D721Med (cell line): ENCODE results near the gene CPEB1.

Experiments used
- DNase-seq: peaks from one replicate; pipeline ENCODE4 v3.0.0; 2011; ENCODE audit warnings: low spot score; ENCODE audit not compliant: insufficient read length
- FAIRE-seq: peaks from 2 replicates; lab custom pipeline; 2011; peaks lifted over from hg19 to GRCh38; lab: Jason Lieb, UNC
- TF ChIP-seq, protein P1 (sequence below): IDR thresholded peaks from 2 replicates; pipeline ENCODE4 v1.5.1; 2012; ENCODE audit warnings: mild to moderate bottlenecking, control low read depth; ENCODE audit not compliant: insufficient read depth; ENCODE audit errors: missing control alignments

Gene CPEB1

DNA sequence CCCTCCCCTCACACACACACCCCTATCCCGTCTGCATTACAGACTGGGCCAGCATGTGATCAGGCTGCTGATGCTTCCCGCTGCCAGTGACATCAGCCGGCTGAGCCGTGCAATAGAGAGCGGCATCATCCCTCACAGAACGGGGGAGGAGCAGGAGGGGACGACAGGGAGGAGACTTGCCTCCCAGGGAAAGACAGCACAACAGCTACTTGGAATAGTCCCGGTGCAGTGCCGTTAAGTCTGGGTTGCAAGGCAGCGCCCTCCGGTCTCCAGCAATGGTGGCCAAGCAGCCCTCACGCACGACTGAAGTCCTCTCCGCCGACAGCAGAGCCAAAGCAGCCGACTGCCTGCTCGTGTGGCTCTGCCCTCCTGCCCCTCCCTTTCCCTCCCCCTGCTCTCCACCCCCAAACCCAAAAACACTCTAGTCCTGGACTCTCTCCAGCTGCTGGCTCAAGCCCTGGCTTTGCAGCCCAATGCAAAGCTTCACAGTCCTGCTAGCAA, 75.4 kb downstream of the CPEB1 start:
- TF ChIP-seq, protein P1, sequence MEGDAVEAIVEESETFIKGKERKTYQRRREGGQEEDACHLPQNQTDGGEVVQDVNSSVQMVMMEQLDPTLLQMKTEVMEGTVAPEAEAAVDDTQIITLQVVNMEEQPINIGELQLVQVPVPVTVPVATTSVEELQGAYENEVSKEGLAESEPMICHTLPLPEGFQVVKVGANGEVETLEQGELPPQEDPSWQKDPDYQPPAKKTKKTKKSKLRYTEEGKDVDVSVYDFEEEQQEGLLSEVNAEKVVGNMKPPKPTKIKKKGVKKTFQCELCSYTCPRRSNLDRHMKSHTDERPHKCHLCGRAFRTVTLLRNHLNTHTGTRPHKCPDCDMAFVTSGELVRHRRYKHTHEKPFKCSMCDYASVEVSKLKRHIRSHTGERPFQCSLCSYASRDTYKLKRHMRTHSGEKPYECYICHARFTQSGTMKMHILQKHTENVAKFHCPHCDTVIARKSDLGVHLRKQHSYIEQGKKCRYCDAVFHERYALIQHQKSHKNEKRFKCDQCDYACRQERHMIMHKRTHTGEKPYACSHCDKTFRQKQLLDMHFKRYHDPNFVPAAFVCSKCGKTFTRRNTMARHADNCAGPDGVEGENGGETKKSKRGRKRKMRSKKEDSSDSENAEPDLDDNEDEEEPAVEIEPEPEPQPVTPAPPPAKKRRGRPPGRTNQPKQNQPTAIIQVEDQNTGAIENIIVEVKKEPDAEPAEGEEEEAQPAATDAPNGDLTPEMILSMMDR: no peak
- DNase-seq (no peak), FAIRE-seq (no peak)

GRCh38 chr15:82570721-82571508, 76.2 kb downstream of the CPEB1 start:
- DNase-seq (no peak), FAIRE-seq (no peak)
- TF ChIP-seq, protein P1: no peak

DNA sequence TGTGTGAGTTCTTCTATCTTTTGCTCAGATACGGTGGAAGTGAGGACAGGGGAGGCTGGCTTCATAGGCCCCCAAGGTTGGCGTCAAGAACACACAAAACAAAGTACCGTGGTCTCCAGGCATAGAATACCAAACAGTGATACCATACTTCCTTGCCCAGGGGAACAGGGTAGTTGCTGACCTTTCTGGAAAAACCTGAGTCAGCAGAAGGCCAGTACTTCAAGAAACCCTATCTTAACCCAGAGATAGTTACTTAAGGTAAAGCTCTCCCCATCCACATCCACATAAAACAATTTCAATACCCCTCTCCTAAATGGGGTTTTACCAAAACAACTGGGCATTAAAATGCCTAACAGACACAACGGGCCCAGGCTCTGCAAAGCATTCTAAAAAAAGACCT, 77.3 kb downstream of the CPEB1 start:
- TF ChIP-seq, protein P1: no peak
- DNase-seq (no peak), FAIRE-seq (no peak)

- no peak for FAIRE-seq
Observed at GRCh38 chr15:82568986-82569385, 78.2 kb downstream of the CPEB1 start.

DNA sequence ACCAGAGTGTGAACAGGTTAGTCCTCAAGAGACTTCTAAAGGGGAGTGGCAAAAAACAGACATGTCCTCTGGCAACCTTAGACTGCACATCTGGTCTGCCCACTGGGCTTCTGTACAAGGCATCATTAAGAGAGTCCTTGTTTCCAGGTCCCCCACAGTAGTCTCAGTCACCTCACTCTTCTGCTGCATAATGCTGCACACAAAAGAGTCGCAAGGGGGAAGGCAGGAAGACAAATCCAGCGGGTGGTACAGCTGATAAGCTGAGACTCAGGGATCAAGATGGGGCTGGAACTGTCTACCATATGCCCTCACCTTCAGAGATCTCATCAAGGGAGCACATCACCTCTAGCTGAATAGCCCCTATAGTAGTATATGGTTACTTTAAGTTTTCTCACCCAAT, 79.5 kb downstream of the CPEB1 start:
- DNase-seq: no peak
- TF ChIP-seq, protein P1: no peak
- FAIRE-seq: no peak

More at GRCh38 chr15:82568986-82569385, 78.2 kb downstream of the CPEB1 start:
- no peak for DNase-seq
- TF ChIP-seq, protein P1: no peak

DNA sequence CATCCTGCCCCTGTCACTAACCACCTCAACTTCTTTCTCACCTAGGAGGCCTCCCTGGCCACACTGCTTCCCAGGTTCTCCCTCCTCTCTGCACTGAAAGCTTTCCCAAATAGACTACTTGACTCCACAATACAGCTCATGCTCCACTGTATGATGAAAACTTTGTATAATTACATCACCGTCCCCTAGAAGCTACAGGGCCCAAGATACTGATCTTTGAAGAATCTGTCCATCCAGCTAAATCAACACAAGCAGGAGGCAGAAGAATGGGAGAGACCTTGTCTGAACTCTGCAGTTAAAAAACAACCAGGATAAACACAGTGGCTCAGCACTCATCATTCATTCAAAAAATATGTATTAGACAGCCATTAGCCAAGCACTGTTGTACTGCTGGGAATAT, 80.5 kb downstream of the CPEB1 start:
- DNase-seq (no peak), FAIRE-seq (no peak)
- TF ChIP-seq, protein P1: no peak

DNA sequence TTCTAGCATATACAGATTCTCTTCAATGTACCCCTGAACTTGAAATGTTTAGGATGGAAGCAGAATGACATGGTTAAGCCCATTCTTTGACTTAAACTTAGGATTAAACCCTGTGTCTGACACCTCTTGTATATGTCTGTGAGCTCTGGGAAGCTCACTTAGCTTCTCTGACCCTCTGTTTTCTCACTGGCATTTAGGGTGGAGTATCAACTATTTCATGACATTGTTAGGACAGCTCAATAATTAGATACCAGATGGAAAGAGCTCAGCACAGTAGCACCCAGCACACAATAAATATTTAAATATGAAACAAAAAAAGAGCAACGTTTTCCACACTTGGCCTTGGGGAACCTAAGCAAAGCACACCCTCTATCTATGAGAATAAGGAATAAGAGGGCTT, 88.7 kb downstream of the CPEB1 start:
- no peak for FAIRE-seq
- TF ChIP-seq, protein P1: no peak

More for the DNA sequence above, 88.7 kb downstream of the CPEB1 start:
- DNase-seq: no peak
